ENCODE results near the gene HAP1. TPM values are rescaled to one million over a fixed set of nuclear protein-coding genes. Genes with fewer than 3 reads are reported as not detected.

HAP1 gene
- total and polyA plus RNA-seq, 2 of the 8 experiments (the other 6 are each of a cell fraction or from before 2014, with no cell fraction given): 2.3 to 3.6 TPM

- H3K56ac ChIP-seq (replicated peaks; ENCODE audit: insufficient read length, low read depth, low read length): no peak overlapping the region
- H4K20me1 ChIP-seq (replicated peaks in 1 of 2; ENCODE audit: control insufficient read depth in 1 of 2, insufficient read depth in 2 of 2, low read length in 2 of 2): no peaks in the 10 kb centered on the region
- no peaks in the 10 kb centered on the region for H3K9me3 ChIP-seq (ENCODE audit: insufficient read depth in 2 of 2, low read depth in 1 of 2, low read length in 1 of 2)
- H3K36me3 ChIP-seq (ENCODE audit: control insufficient read depth in 2 of 4, insufficient read depth in 4 of 4, low read length in 3 of 4): no peaks in the 10 kb centered on the region
- no peaks in the 10 kb centered on the region for H3K79me1 ChIP-seq (ENCODE audit: low read depth, low read length)
- no peak overlapping the region for H3K9ac ChIP-seq (replicated peaks in 1 of 4; ENCODE audit: extremely low read depth in 1 of 4, low read depth in 3 of 4, low read length in 3 of 4)
- H3K4me3 ChIP-seq (ENCODE audit: extremely low read depth in 1 of 4, insufficient read depth in 2 of 4, low read depth in 3 of 4, low read length in 4 of 4): no peak overlapping the region
- DNase-seq (ENCODE audit: low read depth in 1 of 2, low spot score in 2 of 2) (no peak), FAIRE-seq (no peak)
- H3K79me2 ChIP-seq (ENCODE audit: control insufficient read depth in 1 of 2, insufficient read depth in 2 of 2, low read length in 2 of 2): no peaks in the 10 kb centered on the region
- H3K4ac ChIP-seq (replicated peaks; ENCODE audit: insufficient read length, low read depth, low read length): no peak overlapping the region
- CTCF ChIA-PET (ENCODE audit: partially characterized antibody): interaction anchor here (1.2 to 7.1 kb wide), 3 partner anchors 14 to 25 kb away, joined by 4 to 59 read pairs (median 22); no protein-coding TSS in a partner anchor
- no peak overlapping the region for H2BK12ac ChIP-seq (ENCODE audit: low read depth, low read length)
- no peak overlapping the region for H4K5ac ChIP-seq (ENCODE audit: insufficient read length, low read depth, low read length)
- H4K8ac ChIP-seq (ENCODE audit: extremely low read depth, insufficient read depth, low read length): no peak overlapping the region
- H3K4me2 ChIP-seq (ENCODE audit: insufficient read depth in 1 of 2, low read depth in 2 of 2, low read length in 2 of 2): no peak overlapping the region
- no peaks in the 10 kb centered on the region for H3K27me3 ChIP-seq (replicated peaks in 1 of 4; ENCODE audit: control insufficient read depth in 3 of 4, extremely low read depth in 1 of 4, insufficient read depth in 3 of 4, low read length in 3 of 4)
- H3K27ac ChIP-seq (ENCODE audit: low read depth, low read length): no peak overlapping the region
- H2BK120ac ChIP-seq (replicated peaks; ENCODE audit: low read depth, low read length): no peak overlapping the region
- H3K23me2 ChIP-seq (ENCODE audit: low read depth, low read length): no peaks in the 10 kb centered on the region
- no peak overlapping the region for H2BK20ac ChIP-seq (ENCODE audit: low read length)
- no peak overlapping the region for H2BK15ac ChIP-seq (ENCODE audit: low read length)
- H2BK5ac ChIP-seq (ENCODE audit: low read depth, low read length): no peak overlapping the region
- 89% methylated on average over 3 of the region's 3 CpGs; no CpG with 5 or more reads in 1 of the 2 experiments for WGBS, 2 experiments (ENCODE audit: extremely low coverage in 1 of 2, insufficient coverage in 1 of 2, insufficient read length in 1 of 2, insufficient replicate concordance in 2 of 2, low coverage in 1 of 2, low lambda C conversion rate in 2 of 2, missing lambda C conversion rate in 1 of 2)
- H4K91ac ChIP-seq (replicated peaks; ENCODE audit: insufficient read length, low read length): no peak overlapping the region
- no peak overlapping the region for H2AK5ac ChIP-seq (ENCODE audit: low read depth, low read length)
- H3K4me1 ChIP-seq (replicated peaks in 1 of 4; ENCODE audit: control insufficient read depth in 3 of 4, insufficient read depth in 4 of 4, low read length in 3 of 4): peaks cover 0 to 12% (median 5%) of the 10 kb centered on the region in 4 experiments; a peak in 6 of 7 replicates
- H3K18ac ChIP-seq (ENCODE audit: extremely low read depth, low read length): no peak overlapping the region
- H3K23ac ChIP-seq (ENCODE audit: insufficient read length): no peak overlapping the region
- no peak overlapping the region for H2AFZ ChIP-seq (ENCODE audit: low read length)
- no peak overlapping the region for H3K14ac ChIP-seq (ENCODE audit: insufficient read length)
- POLR2A ChIA-PET (ENCODE audit: partially characterized antibody): interaction anchor here (9.2 kb wide), 1 partner anchor 8 kb away, joined by 233 read pairs; the partner anchor contains the start of gene EIF1
- no peak for TF ChIP-seq POLR2A (IDR thresholded peaks at IDR 0.05; ENCODE audit: control extremely low read depth in 1 of 2, low read depth in 2 of 2, low read length in 2 of 2)
- no peak for TF ChIP-seq JUND (IDR thresholded peaks at IDR 0.05; ENCODE audit: low read length)
- TF ChIP-seq RAD21 (IDR thresholded peaks at IDR 0.05 in 1 of 2, conservative IDR thresholded peaks at IDR 0.05 in 1 of 2; ENCODE audit: low read depth in 2 of 2, low read length in 2 of 2): no peak
- no peak for TF ChIP-seq CBX8 (IDR thresholded peaks at IDR 0.05; ENCODE audit: borderline replicate concordance, low read depth, low read length)
These were observed 52.7 kb downstream of the HAP1 start for GRCh38 chr17:41681776-41682175.

Data from H1 (cell line).